GM21367 (cell line): Measurements from ENCODE around the gene ARID1B.

ENCODE experiments used
- ATAC-seq: cut with Tn5 transposase; IDR thresholded peaks from one replicate; pipeline ENCODE4 v1.9.1; 2021; ENCODE audit not compliant: unreplicated experiment

Gene ARID1B

DNA sequence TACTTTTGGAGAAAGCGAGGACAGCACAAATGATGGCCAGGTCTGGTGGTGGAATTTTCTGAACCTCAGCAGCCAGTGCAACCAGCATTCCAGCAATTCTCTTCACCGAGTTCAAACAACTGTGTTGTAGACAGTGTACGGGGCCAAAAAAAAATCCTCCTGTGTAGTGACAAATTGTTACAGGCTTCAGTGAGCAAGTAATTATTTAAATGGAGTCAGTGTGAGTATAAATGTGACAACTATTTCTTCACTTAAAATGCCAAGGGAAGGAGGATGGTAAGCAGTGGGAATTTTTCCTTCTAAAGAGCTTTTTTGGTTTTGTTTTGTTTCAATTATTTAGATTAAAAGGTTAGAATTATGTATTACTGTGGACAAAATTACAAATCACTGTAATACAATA, 392.0 kb downstream of the ARID1B start:
- no peak for ATAC-seq

- ATAC-seq: no peak
Observed at GRCh38 chr6:157169656-157170055, 392.5 kb downstream of the ARID1B start.

- ATAC-seq: no peak
Observed at GRCh38 chr6:157170535-157170934, 393.4 kb downstream of the ARID1B start.

DNA sequence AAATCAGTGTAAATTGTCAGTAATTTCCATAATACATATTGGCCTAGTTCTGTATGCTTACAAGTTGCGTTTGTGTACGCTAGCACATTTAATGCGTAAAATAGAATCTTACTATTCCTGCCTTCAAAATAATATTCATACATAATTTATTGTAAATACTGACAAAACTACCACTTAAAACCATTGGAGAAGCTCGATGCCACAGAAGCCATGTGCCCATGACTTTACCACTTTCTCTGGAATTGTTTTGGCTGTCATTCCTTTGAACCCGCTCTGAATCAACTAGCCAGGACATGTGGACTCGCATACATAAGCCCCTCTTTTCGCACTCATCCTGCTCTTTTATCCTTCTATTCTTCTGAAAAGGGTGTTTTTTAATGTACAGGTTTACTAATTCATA, 394.6 kb downstream of the ARID1B start:
- no peak for ATAC-seq

GRCh38 chr6:157172231-157172701, 395.1 kb downstream of the ARID1B start:
- no peak for ATAC-seq

DNA sequence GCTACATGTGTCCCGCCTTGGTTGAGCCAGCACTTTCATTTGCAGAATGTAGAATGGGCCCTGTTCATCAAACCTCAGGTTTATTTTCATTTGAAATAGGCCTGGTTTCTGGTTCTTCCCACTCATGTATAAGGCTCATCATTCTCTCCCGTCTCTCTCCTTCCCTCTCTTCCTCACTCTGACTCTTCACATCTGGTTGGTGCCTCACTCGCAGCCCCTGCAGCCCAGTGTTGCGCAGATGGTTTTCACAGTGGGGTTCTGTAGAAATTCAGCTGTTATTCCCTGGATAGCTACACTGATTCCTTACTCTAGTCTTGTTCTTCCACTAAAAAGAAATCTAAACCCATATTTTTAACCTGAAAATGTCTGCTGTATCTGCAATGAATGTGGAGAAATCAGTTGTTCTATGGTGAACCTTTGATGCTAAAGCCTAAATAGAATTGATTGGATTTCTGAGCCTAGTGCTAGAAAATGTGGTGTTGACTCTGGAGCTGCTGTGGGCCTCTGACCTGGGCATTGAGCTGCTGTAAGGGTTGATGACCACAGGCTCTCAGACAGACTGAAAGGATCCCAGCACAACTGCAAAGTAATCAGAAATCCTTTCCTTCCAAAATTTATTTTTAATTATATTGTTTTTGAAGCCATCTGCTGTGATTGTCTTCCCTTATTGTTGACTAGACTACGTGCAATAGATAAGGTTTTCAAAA, 395.8 kb downstream of the ARID1B start:
- no peak for ATAC-seq

DNA sequence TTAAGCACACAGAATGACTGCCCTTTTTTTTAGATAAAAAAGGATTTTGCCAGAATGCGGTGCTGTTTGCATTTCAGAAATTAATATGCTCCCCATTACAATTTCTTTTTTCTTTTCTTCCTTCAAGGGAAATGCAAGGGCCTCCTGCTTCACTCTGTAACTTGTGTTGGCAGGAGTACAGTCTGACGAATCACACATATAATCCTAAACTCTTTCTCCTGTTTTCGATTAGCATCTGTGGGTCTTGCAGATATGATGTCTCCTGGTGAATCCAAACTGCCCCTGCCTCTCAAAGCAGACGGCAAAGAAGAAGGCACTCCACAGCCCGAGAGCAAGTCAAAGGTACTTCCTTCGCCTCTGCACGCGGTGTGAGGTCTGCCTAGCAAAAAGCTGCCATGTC, 396.6 kb downstream of the ARID1B start:
- no peak for ATAC-seq

GRCh38 chr6:157174731-157175130, 397.6 kb downstream of the ARID1B start:
- ATAC-seq: no peak

- no peak for ATAC-seq
Observed at GRCh38 chr6:157177731-157178336, 400.7 kb downstream of the ARID1B start.

DNA sequence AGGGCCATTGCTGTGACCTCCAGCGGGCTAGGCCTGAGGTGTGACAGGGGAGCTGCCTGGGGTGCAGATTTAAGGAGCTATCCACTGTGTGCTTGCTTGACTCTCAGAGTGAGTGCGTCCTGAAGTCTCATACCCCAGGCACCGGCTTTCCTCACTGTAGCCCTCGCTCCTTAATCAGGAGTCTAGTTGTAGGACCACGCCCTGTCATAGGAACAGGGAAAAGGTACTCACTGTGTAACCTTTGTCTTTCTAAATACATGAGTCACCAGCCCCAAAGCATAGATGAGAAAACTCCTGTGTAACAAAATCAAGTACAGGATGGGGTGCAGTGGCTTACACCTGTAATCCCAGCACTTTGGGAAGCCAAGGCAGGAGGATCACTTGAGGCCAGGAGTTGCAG, 404.5 kb downstream of the ARID1B start:
- ATAC-seq: no peak

DNA sequence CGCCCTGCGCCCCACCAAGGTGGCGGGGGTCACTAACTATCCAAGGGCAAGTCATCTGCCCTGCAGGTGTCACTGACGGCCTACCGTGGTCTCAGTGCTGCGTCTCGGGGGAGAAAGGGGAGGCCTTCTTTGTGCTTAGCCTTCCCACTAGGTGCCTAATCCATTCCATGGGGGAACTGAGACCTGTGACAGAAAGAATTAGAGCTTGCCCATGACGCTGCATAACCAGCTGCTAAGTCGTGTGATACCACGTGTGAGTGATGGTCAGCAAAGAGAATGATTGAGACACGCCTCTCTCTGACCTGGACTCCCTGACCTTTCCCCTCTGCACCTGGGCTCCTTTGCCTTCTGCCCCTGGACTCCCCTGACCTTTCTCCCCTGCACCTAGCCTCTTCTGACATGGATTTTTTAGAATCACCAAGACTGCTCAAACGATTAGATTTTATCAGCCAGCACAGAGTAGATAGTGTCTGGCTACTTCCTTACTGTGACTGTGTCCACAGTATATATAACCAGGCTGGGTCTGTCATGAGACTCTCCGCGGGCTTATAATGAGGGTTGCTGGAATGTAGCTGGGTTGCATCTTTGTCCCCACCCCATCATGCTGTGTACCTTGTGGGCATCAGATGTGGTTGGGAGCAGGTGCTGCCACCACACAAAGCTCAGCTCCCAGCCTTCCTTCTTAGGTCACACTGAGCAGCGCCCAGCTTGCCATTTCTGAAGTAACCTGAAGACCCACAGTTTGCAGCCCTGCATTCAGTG, 405.5 kb downstream of the ARID1B start:
- no peak for ATAC-seq

DNA sequence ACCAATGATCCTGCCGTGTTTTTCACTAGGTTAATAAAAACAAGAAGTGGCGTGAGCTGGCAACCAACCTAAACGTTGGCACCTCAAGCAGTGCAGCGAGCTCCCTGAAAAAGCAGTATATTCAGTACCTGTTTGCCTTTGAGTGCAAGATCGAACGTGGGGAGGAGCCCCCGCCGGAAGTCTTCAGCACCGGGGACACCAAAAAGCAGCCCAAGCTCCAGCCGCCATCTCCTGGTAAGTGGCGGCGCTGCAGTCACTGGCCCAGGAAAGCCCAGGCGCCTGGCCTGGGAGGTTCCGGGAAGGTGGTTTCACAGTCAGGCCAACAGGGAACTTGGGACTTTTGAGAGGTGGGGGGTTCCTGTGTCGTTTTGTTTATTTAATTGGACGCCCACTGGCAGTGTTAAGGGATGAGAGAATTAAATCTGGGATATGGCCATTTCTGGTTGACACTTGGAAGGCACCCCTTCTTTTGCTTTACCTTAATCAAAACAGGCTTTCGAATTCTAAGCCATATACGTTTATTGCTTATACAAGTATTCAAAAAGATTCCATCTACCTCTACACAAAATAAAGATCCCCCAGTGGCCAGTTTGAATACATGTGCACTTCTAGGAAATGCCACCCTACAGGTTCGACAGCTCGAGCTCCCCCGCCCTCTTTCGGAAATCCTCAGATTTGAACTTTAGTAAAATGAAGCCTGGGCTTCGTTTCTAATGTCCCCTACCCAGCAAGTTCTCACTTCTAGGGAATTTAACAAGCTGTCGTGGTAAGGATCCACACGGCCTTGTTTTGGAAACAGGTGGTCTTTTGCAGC, 407.2 kb downstream of the ARID1B start:
- no peak for ATAC-seq

GRCh38 chr6:157185171-157185570, 408.0 kb downstream of the ARID1B start:
- ATAC-seq: no peak

DNA sequence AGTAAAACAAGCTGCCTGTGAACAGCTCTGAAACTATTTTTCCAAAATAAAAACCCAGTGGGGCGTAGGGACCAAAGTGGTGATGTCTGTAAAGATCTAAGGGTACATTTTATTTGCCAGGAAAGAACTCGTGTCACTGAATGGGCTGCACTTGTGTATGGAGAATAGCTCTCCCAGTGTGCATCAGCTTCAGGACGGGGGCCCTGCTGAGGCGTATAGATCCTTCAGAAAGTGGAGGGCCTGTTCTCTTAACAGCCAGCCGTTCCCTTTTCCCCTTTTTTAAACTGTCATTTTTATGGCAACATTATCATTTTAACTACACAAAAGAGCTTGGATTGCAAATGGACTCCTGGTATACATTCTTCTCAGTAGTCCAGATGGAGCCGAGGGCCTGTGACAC, 408.8 kb downstream of the ARID1B start:
- no peak for ATAC-seq

GRCh38 chr6:157186785-157187181, 409.6 kb downstream of the ARID1B start:
- no peak for ATAC-seq

GRCh38 chr6:157187182-157188083, 410.3 kb downstream of the ARID1B start:
- no peak for ATAC-seq

- ATAC-seq: no peak
Observed at GRCh38 chr6:157188213-157188612, 411.0 kb downstream of the ARID1B start.

- no peak for ATAC-seq
Observed at GRCh38 chr6:157193443-157193996, 416.3 kb downstream of the ARID1B start.

GRCh38 chr6:157194110-157194509, 416.9 kb downstream of the ARID1B start:
- no peak for ATAC-seq

- ATAC-seq: no peak
Observed at GRCh38 chr6:157194643-157195042, 417.5 kb downstream of the ARID1B start.
